GM19025 (cell line): ENCODE data around the gene CNNM3.

ENCODE experiments used
- ATAC-seq: cut with Tn5 transposase; IDR thresholded peaks from one replicate; pipeline ENCODE4 v1.9.1; 2021; ENCODE audit warnings: mild to moderate bottlenecking, low read depth, moderate library complexity; ENCODE audit not compliant: unreplicated experiment

The CNNM3 gene

DNA sequence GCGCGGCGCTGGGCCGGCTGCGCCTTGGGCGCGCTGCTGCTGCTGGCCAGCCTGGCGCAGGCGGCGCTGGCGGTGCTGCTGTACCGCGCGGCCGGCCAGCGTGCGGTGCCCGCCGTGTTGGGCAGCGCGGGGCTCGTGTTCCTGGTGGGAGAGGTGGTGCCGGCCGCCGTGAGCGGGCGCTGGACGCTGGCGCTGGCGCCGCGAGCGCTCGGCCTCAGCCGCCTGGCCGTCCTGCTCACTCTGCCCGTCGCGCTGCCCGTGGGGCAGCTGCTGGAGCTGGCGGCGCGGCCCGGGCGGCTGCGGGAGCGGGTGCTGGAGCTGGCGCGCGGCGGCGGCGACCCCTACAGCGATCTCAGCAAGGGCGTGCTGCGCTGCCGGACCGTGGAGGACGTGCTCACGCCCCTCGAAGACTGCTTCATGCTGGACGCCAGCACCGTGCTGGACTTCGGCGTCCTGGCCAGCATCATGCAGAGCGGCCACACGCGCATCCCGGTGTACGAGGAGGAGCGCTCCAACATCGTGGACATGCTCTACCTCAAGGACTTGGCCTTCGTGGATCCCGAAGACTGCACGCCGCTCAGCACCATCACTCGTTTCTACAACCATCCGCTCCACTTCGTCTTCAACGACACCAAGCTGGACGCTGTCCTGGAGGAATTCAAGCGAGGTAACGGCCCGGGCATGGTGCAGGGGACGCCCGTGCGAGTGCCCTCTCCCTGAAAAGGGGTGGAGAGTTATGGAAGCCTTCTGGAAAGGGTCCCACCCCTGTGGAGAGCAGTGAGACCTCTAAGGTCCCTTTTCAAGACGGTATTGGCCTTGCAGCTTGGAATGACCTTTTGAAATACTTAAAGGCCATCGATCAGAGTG, 1.0 kb downstream of the CNNM3 start:
- ATAC-seq: no peak

GRCh38 chr2:96817882-96818281, 1.8 kb downstream of the CNNM3 start:
- no peak for ATAC-seq

DNA sequence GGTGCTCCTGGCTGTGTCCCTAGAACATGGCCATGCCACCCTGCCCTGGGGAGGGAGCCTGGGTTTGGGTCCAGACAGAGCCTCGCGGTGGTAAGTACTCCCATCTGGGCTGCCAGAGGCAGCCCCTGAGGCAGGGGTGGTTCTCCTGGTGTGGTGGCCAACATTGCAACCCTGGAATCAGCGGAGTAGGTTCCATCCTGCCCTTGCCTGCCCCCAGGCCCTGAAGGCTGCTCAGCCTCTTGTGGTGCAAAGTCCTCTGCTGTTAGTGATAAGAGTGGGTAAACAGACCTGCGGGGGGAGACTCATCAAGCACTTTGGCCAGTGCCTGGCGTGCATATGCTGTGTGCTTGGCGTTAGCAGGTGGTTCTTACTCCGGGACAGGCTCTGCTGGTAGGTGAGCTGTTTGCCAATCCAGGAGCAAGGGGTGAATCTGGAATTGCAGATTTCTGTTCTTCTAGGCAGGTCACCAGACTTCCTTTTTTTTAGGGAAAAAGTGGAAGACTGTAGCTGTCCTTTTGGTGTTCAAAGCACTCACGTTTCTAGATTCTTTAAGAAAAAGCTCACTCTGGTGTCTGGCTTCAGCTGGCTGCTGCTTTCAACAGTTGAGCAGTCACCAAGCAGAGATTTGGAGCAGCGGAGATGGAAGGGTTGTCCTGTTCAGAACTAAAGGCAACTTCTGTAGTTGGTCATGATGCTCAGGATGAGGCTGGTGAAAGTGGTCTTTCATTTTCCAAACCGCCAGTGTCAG, 3.2 kb downstream of the CNNM3 start:
- no peak for ATAC-seq

- ATAC-seq: no peak
Measured at GRCh38 chr2:96819876-96820511, 3.9 kb downstream of the CNNM3 start.

DNA sequence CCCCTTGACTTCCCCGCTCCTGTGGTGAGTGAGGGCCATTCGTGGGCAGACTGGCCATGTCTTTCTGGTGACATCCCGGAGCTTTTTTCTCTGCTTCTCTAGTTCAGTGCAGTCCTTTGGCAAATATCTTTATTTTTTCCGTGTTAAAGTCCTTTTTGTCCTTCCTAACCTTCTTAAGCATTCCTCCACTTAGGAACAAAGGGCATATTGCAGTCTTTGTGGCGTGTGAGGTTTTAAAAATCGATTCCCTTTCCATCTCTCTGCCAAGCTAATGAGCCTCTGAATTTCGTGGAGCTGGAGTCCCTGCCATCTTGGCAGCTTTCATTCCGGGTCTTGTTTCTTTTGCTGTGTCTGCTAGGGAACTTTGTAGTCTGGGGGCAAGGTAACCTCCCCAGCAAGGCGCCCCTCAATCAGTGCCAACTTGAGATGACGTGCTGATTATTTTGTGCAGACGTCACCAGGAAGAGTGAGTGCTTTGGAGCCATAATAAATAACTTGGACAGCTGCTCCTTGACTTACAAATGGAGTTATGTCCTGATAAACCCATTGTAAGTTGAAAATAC, 5.1 kb downstream of the CNNM3 start:
- no peak for ATAC-seq

GRCh38 chr2:96822786-96823185, 6.7 kb downstream of the CNNM3 start:
- no peak for ATAC-seq

DNA sequence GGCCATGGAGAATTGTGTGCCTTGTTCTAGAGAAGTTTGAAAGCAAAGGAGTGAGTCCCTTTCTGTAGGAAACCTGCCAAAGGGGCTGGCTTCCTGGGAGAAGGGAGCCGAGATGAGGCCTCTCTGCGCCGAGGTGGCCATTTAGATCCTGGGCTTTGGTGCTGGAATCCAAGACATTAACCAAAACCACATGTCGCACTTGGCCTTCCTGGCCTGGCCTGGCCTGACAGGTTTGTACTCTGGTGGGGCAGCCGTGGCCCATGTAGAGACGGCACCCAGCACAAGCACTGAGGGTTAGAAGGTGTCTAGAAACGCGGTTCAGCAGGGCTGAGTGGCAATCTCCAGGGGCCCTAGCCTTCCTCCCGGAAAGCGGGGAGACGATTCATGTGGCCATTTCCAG, 7.1 kb downstream of the CNNM3 start:
- ATAC-seq: no peak

DNA sequence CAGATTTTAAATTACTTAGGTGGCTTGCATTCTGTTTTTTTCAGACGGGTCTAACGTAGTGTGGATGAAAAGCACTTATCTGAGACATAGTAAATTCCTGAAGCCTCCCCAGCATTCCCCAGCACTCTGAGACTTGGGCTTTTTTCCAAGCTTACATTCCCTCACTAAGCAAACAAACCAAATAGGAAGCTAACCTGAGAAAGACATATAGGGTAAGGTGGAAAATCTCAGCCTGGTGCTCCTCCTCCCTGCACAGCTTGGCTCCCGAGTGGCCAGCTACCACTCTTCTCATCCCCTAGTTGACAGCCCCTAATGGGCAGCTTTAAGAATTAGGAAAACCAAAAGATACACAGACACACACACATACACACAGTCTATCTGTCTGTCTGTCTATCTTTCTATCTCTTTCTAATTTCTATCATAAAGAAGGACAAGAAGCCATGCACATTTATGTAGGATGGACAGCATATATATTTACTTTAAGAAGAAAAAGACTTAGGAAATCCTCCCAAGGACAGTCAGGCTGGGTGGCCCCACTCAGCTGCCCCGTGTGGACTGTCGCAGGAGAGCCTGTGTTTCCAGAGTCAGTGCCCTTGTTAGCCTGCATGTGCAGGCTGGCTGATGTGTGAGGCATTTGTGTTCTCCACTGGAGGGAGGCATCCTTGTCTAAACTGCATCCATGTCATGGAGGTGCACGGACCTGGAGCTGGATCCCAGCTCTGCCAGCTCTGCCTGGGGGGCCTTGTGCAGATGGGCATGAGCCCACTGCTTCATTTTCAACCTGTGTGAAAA, 8.2 kb downstream of the CNNM3 start:
- ATAC-seq: no peak

GRCh38 chr2:96825057-96825456, 9.0 kb downstream of the CNNM3 start:
- ATAC-seq: no peak

- no peak for ATAC-seq
Measured at GRCh38 chr2:96826546-96827278, 10.6 kb downstream of the CNNM3 start.

GRCh38 chr2:96828436-96828835, 12.4 kb downstream of the CNNM3 start:
- no peak for ATAC-seq

GRCh38 chr2:96828874-96829273, 12.8 kb downstream of the CNNM3 start:
- no peak for ATAC-seq

GRCh38 chr2:96830044-96830562, 14.0 kb downstream of the CNNM3 start:
- no peak for ATAC-seq

DNA sequence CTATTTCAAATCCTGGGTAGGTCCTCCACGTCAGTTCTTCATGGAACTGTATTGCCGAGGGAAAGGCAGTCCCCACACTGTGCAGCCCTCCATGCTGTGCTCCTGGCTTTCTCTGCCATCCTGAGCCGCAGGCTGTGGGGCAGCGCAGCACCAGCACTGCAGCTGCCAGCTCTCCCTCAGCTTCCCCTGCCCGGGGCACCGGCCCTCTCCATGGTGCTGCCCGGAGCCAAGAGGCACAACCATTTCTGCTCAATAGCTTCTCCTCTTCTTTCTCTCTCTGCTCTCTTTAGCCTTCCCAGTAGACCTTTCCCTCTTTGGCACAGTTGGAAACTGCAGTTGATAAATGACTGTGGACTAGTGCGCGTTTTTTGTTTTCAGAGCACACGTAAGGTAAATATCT, 15.6 kb downstream of the CNNM3 start:
- ATAC-seq: no peak

- no peak for ATAC-seq
Measured at GRCh38 chr2:96832408-96832753, 16.3 kb downstream of the CNNM3 start.

- no peak for ATAC-seq
Measured at GRCh38 chr2:96832754-96833507, 16.9 kb downstream of the CNNM3 start.

DNA sequence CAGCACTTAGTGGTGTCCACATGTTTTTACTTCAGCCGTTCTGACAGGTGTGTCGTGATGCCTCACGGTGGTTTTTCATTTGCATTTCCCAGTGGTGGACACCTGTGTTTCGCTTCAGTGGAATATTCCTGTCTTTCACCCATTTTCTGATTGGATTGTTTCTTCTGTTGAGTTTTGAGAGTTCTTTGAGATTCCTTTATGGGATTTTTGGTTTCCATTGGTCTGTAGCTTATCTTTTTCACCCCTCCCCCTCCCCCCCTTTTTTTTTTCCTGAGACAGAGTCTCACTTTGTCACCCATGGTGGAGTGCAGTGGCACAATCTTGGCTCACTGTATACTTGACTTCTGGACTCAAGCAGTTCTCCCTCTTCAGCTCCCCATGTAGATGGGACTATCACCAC, 19.8 kb downstream of the CNNM3 start:
- no peak for ATAC-seq

GRCh38 chr2:96837575-96837974, 21.5 kb downstream of the CNNM3 start:
- ATAC-seq: no peak
